Measurements from ENCODE around the gene CST3.
"Not testable (repeated sequence)": the region's sequence is repeated elsewhere in the genome, so short reads cannot be mapped to it uniquely, and the experiment has no call there.

The CST3 gene

DNA sequence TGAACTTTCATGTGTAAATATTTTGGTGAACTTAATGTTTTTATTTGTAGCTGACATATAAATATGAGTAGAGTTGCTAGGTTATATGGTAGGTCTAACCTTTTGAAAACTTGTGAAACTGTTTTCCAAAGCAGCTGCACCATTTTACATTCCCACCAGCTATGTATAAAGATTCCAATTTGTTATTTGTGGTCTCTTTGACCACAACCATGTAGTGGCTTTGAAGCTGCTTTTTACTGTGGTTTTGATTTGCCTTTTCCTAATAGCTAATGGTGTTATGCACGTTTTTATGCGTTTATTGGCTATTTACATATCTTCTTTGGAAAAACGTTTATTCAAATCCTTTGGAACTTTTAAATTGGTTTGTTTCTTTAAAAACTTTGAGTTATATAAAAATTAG, 10.3 kb downstream of the CST3 start:
- peaks cover under 1 to 2% of the 10 kb centered on the region in 2 donors for H3K36me3 ChIP-seq (ENCODE audit: control insufficient read depth in 2 of 2, insufficient read depth in 2 of 2, low read length in 2 of 2)
- H3K9me3 ChIP-seq (ENCODE audit: control insufficient read depth in 2 of 2, low read length in 2 of 2) = no peaks in the 10 kb centered on the region
- H3K4me3 ChIP-seq (ENCODE audit: low read length in 2 of 2) = no peak overlapping the region
- H3K27me3 ChIP-seq (ENCODE audit: control insufficient read depth in 1 of 2, insufficient read depth in 2 of 2, low read length in 2 of 2) = no peaks in the 10 kb centered on the region
- H3K4me1 ChIP-seq (ENCODE audit: control insufficient read depth, insufficient read depth, low read length) = peaks cover 6% of the 10 kb centered on the region
- no peak overlapping the region for H3K9ac ChIP-seq (ENCODE audit: low read length in 2 of 2)
- no peak overlapping the region for H3K27ac ChIP-seq (ENCODE audit: low read length)

- Histone ChIP-seq H3K4me1 (ENCODE audit: control insufficient read depth, insufficient read depth, low read length) (peaks cover 6% of the 10 kb centered on the region), H3K9ac (ENCODE audit: low read length in 2 of 2) (no peak overlapping the region), H3K36me3 (ENCODE audit: control insufficient read depth in 2 of 2, insufficient read depth in 2 of 2, low read length in 2 of 2) (no peaks in the 10 kb centered on the region), H3K4me3 (ENCODE audit: low read length in 2 of 2) (no peak overlapping the region), H3K27me3 (ENCODE audit: control insufficient read depth in 1 of 2, insufficient read depth in 2 of 2, low read length in 2 of 2) (no peaks in the 10 kb centered on the region), H3K27ac (ENCODE audit: low read length) (no peak overlapping the region), H3K9me3 (ENCODE audit: control insufficient read depth in 2 of 2, low read length in 2 of 2) (no peaks in the 10 kb centered on the region)
Measured at GRCh38 chr20:23626040-23626620, 11.6 kb downstream of the CST3 start.

DNA sequence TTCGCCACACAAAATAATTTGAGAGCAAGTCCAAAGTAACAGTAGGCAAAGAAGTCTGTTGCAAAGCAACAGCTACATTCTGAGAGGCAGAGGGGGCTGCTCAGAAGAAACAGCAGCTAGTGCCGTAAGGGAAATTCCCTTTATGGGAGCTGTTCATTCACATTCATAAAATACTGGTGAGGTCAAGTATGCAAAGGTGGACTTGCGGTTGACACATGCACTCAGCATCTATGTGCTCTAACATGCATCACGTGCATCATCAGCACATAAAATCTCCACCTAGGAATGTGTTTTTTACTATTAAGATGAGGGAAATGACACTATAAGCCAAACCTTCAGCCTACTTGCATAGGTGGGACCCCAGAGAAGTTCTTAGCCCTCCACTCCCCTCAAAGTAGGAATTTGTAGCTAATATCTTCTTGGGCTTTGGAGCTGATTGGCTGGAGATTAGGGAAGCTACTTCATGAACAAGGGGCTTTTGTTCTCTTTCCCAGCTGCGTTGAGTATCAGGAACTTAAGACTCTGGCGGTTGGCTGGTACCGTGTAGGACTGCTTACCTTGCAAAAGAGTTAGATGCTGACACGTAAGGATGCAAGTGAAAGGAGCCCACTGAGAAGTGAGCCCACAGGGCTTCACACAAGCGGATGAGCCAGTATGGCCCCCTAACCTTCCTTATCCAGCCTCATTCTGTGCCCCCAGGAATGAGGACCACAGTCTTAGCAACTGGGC, 12.4 kb downstream of the CST3 start:
- H3K27me3 ChIP-seq (ENCODE audit: control insufficient read depth in 1 of 2, insufficient read depth in 2 of 2, low read length in 2 of 2) = no peaks in the 10 kb centered on the region
- H3K9ac ChIP-seq (ENCODE audit: low read length in 2 of 2) = no peak overlapping the region
- no peaks in the 10 kb centered on the region for H3K36me3 ChIP-seq (ENCODE audit: control insufficient read depth in 2 of 2, insufficient read depth in 2 of 2, low read length in 2 of 2)
- no peaks in the 10 kb centered on the region for H3K9me3 ChIP-seq (ENCODE audit: control insufficient read depth in 2 of 2, low read length in 2 of 2)
- no peak overlapping the region for H3K27ac ChIP-seq (ENCODE audit: low read length)
- peaks cover 6% of the 10 kb centered on the region for H3K4me1 ChIP-seq (ENCODE audit: control insufficient read depth, insufficient read depth, low read length)
- H3K4me3 ChIP-seq (ENCODE audit: low read length in 2 of 2) = no peak overlapping the region

- no peaks in the 10 kb centered on the region for H3K27me3 ChIP-seq (ENCODE audit: control insufficient read depth in 1 of 2, insufficient read depth in 2 of 2, low read length in 2 of 2)
- peak overlapping the region; percentile 58 for H3K27ac ChIP-seq (ENCODE audit: low read length)
- peaks cover 4% of the 10 kb centered on the region for H3K4me1 ChIP-seq (ENCODE audit: control insufficient read depth, insufficient read depth, low read length)
- no peak overlapping the region for H3K4me3 ChIP-seq (ENCODE audit: low read length in 2 of 2)
- no peaks in the 10 kb centered on the region for H3K9me3 ChIP-seq (ENCODE audit: control insufficient read depth in 2 of 2, low read length in 2 of 2)
- H3K36me3 ChIP-seq (ENCODE audit: control insufficient read depth in 2 of 2, insufficient read depth in 2 of 2, low read length in 2 of 2) = no peaks in the 10 kb centered on the region
- H3K9ac ChIP-seq (ENCODE audit: low read length in 2 of 2) = no peak overlapping the region
Measured at GRCh38 chr20:23624324-23624691, 13.4 kb downstream of the CST3 start.

DNA sequence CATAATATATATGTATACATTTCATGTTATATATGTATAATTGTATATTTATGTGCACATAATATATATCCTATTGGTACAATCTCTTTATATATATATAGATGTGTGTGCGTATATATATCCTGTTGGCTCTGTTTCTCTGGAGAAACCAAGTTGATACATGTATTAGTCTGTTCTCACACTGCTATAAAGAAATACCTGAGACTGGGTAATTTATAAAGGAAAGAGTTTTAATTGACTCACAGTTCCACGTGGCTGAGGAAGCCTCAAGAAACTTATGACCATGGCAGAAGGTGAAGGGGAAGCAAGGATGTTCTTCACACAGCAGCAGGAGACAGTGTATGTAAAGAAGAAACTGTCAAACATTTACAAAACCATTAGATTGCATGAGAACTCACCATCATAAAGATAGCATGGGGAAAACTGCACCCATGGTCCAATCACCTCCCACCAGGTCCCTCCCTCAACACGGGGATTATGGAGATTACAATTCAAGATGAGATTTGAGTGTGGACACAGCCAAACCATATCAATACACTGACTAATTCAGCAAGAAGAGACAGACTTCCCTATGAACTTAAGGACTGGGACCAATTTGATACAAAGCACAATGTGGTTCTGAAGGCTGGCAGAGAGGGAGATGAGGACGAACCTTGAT, 14.0 kb downstream of the CST3 start:
- peaks cover 4% of the 10 kb centered on the region for H3K4me1 ChIP-seq (ENCODE audit: control insufficient read depth, insufficient read depth, low read length)
- no peak overlapping the region for H3K4me3 ChIP-seq (ENCODE audit: low read length in 2 of 2)
- H3K27ac ChIP-seq (ENCODE audit: low read length) = peak overlapping the region; percentile 58
- no peaks in the 10 kb centered on the region for H3K9me3 ChIP-seq (ENCODE audit: control insufficient read depth in 2 of 2, low read length in 2 of 2)
- H3K27me3 ChIP-seq (ENCODE audit: control insufficient read depth in 1 of 2, insufficient read depth in 2 of 2, low read length in 2 of 2) = no peaks in the 10 kb centered on the region
- H3K36me3 ChIP-seq (ENCODE audit: control insufficient read depth in 2 of 2, insufficient read depth in 2 of 2, low read length in 2 of 2) = no peaks in the 10 kb centered on the region
- H3K9ac ChIP-seq (ENCODE audit: low read length in 2 of 2) = no peak overlapping the region

DNA sequence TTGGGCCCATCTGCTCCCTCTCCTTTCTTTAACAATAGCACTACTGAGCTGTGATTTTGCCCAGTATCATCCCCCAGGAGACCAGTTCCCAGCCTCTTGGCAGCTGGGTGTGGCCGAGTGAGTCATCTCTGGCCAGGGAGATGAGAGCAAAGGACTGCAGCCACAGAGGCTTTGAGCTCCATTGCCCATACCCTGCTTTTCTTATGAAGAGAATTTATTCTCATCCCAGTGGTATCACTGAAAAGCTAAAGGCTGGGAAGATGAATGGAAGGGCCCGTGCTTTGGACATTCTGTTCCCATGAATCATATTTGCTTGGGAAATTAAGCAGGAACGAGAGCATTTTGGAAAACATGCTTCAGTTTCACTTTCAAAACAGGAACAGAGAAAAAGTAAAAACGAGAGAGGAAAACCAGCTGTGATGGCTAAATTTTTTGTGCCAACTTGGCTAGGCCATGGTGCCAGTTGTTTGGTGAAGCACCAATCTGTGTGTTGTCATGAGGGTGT, 14.9 kb downstream of the CST3 start:
- no peaks in the 10 kb centered on the region for H3K36me3 ChIP-seq (ENCODE audit: control insufficient read depth in 2 of 2, insufficient read depth in 2 of 2, low read length in 2 of 2)
- peak overlapping the region; percentile 55 to 66 for H3K9ac ChIP-seq (ENCODE audit: low read length in 2 of 2)
- H3K27ac ChIP-seq (ENCODE audit: low read length) = peak overlapping the region; percentile 81
- H3K4me1 ChIP-seq (ENCODE audit: control insufficient read depth, insufficient read depth, low read length) = peaks cover 4% of the 10 kb centered on the region
- no peaks in the 10 kb centered on the region for H3K9me3 ChIP-seq (ENCODE audit: control insufficient read depth in 2 of 2, low read length in 2 of 2)
- H3K27me3 ChIP-seq (ENCODE audit: control insufficient read depth in 1 of 2, insufficient read depth in 2 of 2, low read length in 2 of 2) = no peaks in the 10 kb centered on the region
- peak overlapping the region; percentile 61 to 64 for H3K4me3 ChIP-seq (ENCODE audit: low read length in 2 of 2)

DNA sequence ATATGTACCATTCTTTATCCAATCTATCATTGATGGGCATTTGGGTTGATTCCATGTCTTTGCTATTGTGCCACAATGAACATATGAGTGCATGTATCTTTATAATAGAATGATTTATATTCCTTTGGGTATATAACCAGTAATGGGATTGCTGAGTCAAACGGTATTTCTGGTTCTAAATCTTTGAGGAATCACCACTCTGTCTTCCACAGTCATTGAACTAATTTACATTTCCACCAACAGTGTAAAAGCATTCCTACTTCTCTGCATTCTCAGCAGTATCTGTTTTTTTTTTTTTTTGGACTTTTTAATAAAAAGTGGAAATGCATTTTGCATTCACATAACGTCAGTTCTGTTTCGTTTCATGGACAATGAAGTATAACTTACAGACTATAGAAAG, 15.4 kb downstream of the CST3 start:
- H3K9me3 ChIP-seq (ENCODE audit: control insufficient read depth in 2 of 2, low read length in 2 of 2); H3K36me3 ChIP-seq (ENCODE audit: control insufficient read depth in 2 of 2, insufficient read depth in 2 of 2, low read length in 2 of 2); H3K27me3 ChIP-seq (ENCODE audit: control insufficient read depth in 1 of 2, insufficient read depth in 2 of 2, low read length in 2 of 2); H3K4me1 ChIP-seq (ENCODE audit: control insufficient read depth, insufficient read depth, low read length): not testable (repeated sequence)
- peak overlapping the region in 1 of 2 donors; percentile 66 for H3K9ac ChIP-seq (ENCODE audit: low read length in 2 of 2)
- peak overlapping the region; percentile 81 for H3K27ac ChIP-seq (ENCODE audit: low read length)
- H3K4me3 ChIP-seq (ENCODE audit: low read length in 2 of 2) = peak overlapping the region; percentile 61 to 64

- not testable (repeated sequence) for H3K9me3 ChIP-seq (ENCODE audit: control insufficient read depth in 2 of 2, low read length in 2 of 2); H3K9ac ChIP-seq (ENCODE audit: low read length in 2 of 2); H3K36me3 ChIP-seq (ENCODE audit: control insufficient read depth in 2 of 2, insufficient read depth in 2 of 2, low read length in 2 of 2); H3K27ac ChIP-seq (ENCODE audit: low read length); H3K4me1 ChIP-seq (ENCODE audit: control insufficient read depth, insufficient read depth, low read length); H3K27me3 ChIP-seq (ENCODE audit: control insufficient read depth in 1 of 2, insufficient read depth in 2 of 2, low read length in 2 of 2); H3K4me3 ChIP-seq (ENCODE audit: low read length in 2 of 2)
Measured at GRCh38 chr20:23620670-23621386, 16.9 kb downstream of the CST3 start.

- H3K9me3 ChIP-seq (ENCODE audit: control insufficient read depth in 2 of 2, low read length in 2 of 2) = no peaks in the 10 kb centered on the region
- no peak overlapping the region for H3K9ac ChIP-seq (ENCODE audit: low read length in 2 of 2)
- H3K27ac ChIP-seq (ENCODE audit: low read length) = no peak overlapping the region
Measured at GRCh38 chr20:23614163-23614562, 23.6 kb downstream of the CST3 start.

GRCh38 chr20:23613676-23614075, 24.1 kb downstream of the CST3 start:
- Histone ChIP-seq H3K9ac (ENCODE audit: low read length in 2 of 2) (no peak overlapping the region), H3K4me1 (ENCODE audit: control insufficient read depth, insufficient read depth, low read length) (peaks cover 5% of the 10 kb centered on the region), H3K9me3 (ENCODE audit: control insufficient read depth in 2 of 2, low read length in 2 of 2) (no peaks in the 10 kb centered on the region), H3K27me3 (ENCODE audit: control insufficient read depth in 1 of 2, insufficient read depth in 2 of 2, low read length in 2 of 2) (no peaks in the 10 kb centered on the region), H3K36me3 (ENCODE audit: control insufficient read depth in 2 of 2, insufficient read depth in 2 of 2, low read length in 2 of 2) (no peaks in the 10 kb centered on the region), H3K4me3 (ENCODE audit: low read length in 2 of 2) (no peak overlapping the region), H3K27ac (ENCODE audit: low read length) (no peak overlapping the region)

More at GRCh38 chr20:23614163-23614562, 23.6 kb downstream of the CST3 start:
- Histone ChIP-seq H3K36me3 (ENCODE audit: control insufficient read depth in 2 of 2, insufficient read depth in 2 of 2, low read length in 2 of 2) (no peaks in the 10 kb centered on the region), H3K4me3 (ENCODE audit: low read length in 2 of 2) (no peak overlapping the region), H3K27me3 (ENCODE audit: control insufficient read depth in 1 of 2, insufficient read depth in 2 of 2, low read length in 2 of 2) (no peaks in the 10 kb centered on the region), H3K4me1 (ENCODE audit: control insufficient read depth, insufficient read depth, low read length) (peaks cover 5% of the 10 kb centered on the region)
